ENCODE measurements around the gene LMAN1L.

Gene LMAN1L

DNA sequence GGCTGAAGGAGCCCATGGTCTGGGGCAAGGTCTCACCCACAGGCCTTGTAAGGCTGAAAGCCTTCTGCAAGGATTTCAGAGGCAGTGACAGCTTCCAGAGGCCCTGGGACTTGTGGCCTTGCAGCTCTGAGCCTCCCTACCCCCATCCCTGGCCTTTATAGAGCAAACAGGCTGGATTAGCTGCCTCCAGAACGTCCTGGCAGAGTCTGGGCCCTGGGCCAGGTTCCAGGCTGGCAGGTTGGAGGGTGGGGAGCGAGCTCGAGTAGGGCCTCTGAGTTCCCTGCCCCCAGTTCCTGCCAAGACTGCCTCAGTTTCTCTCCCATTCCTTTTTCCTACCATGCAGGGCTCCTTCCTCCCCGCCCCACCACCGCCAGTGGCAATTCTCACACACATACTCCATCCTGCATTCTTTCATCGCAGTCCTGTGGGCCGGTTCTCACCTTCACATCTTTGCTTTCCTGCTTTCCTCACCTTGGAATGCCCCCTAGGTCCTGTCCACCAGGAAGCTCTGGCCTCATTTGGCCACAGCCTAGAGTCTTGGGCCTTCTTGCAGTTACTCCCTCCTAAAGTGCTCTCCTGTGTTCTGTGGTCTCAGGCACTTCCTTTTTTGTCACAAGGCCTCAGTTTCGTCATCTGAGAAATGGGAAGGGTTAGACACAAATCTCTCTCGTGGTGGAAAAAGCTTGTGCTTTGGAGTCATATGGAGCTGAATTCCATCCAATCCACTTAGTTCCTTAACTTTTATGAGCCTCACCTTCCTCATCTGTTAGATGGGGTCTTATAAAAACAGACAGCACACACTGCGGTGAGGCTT, 2.7 kb downstream of the LMAN1L start:
- H3K27me3 ChIP-seq (ENCODE audit: insufficient read depth, low read depth, severe bottlenecking): no peaks in the 10 kb centered on the region

DNA sequence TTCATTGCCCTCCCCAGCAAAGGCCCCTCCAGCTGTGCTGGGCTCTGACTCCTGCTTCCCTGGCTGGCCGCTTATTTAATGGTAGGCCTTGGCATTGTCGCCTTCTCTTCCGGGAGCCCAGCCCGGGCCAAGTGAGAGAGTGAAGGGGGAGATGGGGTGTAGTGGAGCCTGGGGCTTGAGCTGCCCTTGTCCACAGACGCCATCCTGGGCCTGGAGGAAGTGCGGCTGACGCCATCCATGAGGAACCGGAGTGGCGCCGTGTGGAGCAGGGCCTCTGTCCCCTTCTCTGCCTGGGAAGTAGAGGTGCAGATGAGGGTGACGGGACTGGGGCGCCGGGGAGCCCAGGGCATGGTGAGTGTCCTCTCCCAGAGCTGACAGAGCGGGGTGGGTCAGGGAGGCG, 3.3 kb downstream of the LMAN1L start:
- no peaks in the 10 kb centered on the region for H3K27me3 ChIP-seq (ENCODE audit: insufficient read depth, low read depth, severe bottlenecking)
- H3K36me3 ChIP-seq: no peaks in the 10 kb centered on the region
- no peak for DNase-seq
- H3K27ac ChIP-seq: no peak overlapping the region
- no peaks in the 10 kb centered on the region for H3K9me3 ChIP-seq (ENCODE audit: severe bottlenecking)
- TF ChIP-seq, protein P1, sequence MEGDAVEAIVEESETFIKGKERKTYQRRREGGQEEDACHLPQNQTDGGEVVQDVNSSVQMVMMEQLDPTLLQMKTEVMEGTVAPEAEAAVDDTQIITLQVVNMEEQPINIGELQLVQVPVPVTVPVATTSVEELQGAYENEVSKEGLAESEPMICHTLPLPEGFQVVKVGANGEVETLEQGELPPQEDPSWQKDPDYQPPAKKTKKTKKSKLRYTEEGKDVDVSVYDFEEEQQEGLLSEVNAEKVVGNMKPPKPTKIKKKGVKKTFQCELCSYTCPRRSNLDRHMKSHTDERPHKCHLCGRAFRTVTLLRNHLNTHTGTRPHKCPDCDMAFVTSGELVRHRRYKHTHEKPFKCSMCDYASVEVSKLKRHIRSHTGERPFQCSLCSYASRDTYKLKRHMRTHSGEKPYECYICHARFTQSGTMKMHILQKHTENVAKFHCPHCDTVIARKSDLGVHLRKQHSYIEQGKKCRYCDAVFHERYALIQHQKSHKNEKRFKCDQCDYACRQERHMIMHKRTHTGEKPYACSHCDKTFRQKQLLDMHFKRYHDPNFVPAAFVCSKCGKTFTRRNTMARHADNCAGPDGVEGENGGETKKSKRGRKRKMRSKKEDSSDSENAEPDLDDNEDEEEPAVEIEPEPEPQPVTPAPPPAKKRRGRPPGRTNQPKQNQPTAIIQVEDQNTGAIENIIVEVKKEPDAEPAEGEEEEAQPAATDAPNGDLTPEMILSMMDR (IDR thresholded peaks at IDR 0.05; ENCODE audit: low read depth, low read length): no peak
- H3K4me3 ChIP-seq (ENCODE audit: low read depth, low read length): no peak overlapping the region

More for the DNA sequence above, 2.7 kb downstream of the LMAN1L start:
- TF ChIP-seq, protein P1 (IDR thresholded peaks at IDR 0.05; ENCODE audit: low read depth, low read length): no peak
- Histone ChIP-seq H3K4me3 (ENCODE audit: low read depth, low read length) (no peak overlapping the region), H3K36me3 (no peaks in the 10 kb centered on the region), H3K27ac (peak overlapping the region; percentile 43; the same call in 1 of the 2 replicates), H3K9me3 (ENCODE audit: severe bottlenecking) (no peaks in the 10 kb centered on the region)
- DNase-seq: no peak

DNA sequence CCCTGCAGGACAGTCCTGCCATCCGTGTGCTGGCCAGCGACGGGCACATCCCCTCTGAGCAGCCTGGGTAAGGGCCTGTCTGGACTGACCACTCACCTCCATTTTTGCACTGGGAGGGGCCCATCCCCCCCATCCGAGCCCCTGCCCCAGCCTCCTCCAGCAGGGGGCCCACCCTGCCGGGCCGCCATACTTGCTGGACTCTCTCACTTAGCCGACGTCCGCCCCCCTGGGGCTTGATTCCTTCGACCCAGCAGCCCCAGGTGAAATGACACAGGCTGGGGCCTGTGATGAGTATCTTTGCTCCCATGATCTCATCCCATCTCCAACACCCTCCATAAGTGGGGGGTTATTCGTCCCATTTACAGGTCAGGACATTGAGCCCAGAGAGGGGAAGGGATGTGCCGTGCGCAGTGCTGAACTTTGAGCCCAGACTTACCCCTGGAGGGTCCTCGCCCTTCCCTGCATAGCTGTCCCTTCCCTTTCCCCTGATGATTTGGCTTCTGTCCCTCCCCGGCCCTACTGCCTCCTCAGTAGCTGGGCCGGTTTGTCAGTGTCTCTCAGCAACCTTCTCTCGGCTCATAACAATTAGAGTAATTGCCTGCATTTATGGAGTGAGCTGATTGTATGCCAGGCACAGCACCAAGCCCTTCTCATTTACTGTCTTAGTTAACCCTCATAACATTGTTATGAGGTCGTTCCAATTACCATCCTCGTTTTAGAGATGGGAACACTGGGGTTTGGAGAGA, 4.2 kb downstream of the LMAN1L start:
- Histone ChIP-seq H3K27ac (peak overlapping the region; percentile 24), H3K9me3 (ENCODE audit: severe bottlenecking) (no peaks in the 10 kb centered on the region), H3K27me3 (ENCODE audit: insufficient read depth, low read depth, severe bottlenecking) (no peaks in the 10 kb centered on the region), H3K4me3 (ENCODE audit: low read depth, low read length) (no peak overlapping the region), H3K36me3 (no peaks in the 10 kb centered on the region)
- no peak for DNase-seq
- TF ChIP-seq, protein P1 (IDR thresholded peaks at IDR 0.05; ENCODE audit: low read depth, low read length): no peak

DNA sequence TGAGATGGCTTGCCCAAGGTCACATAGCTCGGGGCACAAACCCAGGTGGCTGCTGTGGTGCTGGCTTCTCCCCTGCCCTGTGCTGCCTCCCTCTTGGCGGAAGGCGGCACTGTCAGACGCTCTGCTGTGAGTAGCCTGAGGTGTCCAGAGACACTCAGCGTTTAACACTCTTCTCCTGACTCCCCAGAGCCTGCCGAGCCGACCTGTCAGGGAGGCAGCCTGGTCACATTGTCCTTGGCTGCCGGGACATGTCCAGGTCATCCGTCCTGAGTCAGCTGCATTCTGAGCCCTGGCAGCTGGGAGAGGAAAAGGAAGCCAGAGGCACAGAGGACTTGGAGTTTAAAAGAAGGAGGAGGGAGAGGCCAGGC, 4.7 kb downstream of the LMAN1L start:
- Histone ChIP-seq H3K4me3 (ENCODE audit: low read depth, low read length) (no peak overlapping the region), H3K9me3 (ENCODE audit: severe bottlenecking) (no peaks in the 10 kb centered on the region), H3K27ac (peak overlapping the region; percentile 22), H3K27me3 (ENCODE audit: insufficient read depth, low read depth, severe bottlenecking) (no peaks in the 10 kb centered on the region), H3K36me3 (no peaks in the 10 kb centered on the region)
- TF ChIP-seq, protein P1 (IDR thresholded peaks at IDR 0.05; ENCODE audit: low read depth, low read length): peak; percentile 86
- peak; percentile 88 for DNase-seq

DNA sequence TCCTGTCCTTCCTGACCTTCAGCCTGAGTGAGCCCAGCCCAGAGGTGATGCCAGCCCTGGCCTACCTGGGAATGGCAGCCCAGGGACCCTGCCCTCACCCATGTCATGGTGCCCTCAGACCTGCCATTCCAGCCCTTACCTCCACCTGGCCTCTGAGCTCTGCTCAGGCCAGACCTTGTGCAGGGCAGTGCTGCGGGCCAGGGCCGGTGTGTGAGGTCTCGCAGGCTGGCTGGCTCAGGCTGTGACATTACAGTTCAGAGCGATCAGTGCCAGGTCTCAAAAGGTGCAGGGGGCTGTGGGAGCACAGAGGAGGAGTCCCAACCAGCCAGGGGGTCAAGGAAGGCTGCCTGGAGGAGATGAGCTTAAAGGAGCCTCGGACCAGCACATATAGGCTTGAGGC, 7.4 kb downstream of the LMAN1L start:
- Histone ChIP-seq H3K27ac (peak overlapping the region; percentile 77), H3K4me3 (ENCODE audit: low read depth, low read length) (no peak overlapping the region)

More for the DNA sequence above, 7.4 kb downstream of the LMAN1L start:
- no peak for DNase-seq
- Histone ChIP-seq H3K27me3 (ENCODE audit: insufficient read depth, low read depth, severe bottlenecking) (no peaks in the 10 kb centered on the region), H3K9me3 (ENCODE audit: severe bottlenecking) (no peaks in the 10 kb centered on the region), H3K36me3 (no peaks in the 10 kb centered on the region)
- TF ChIP-seq, protein P1 (IDR thresholded peaks at IDR 0.05; ENCODE audit: low read depth, low read length): no peak
